Keratinocyte (primary cell): ENCODE results near the gene SPECC1L.
"Not testable (repeated sequence)": the region's sequence is repeated elsewhere in the genome, so short reads cannot be mapped to it uniquely, and the experiment has no call there.

Experiments used
- CTCF ChIP-seq, 3 experiments: IDR thresholded peaks in 1 of 3; conservative IDR thresholded peaks in 1 of 3; optimal IDR thresholded peaks in 1 of 3; 2 replicates in 2 of 3; 3 replicates in 1 of 3; pipeline versions ENCODE3 to v1.5.1; 2011; ENCODE audit warnings: low read length in 3 of 3, mild to moderate bottlenecking in 3 of 3, moderate library complexity in 2 of 3, control low read depth in 1 of 3, inconsistent platforms in 1 of 3; ENCODE audit not compliant: insufficient read depth in 2 of 3; ENCODE audit errors: extremely low read depth in 1 of 3
- EZH2 ChIP-seq: IDR thresholded peaks from one replicate; pipeline ENCODE4 v1.6.1; 2012; ENCODE audit warnings: inconsistent platforms, mild to moderate bottlenecking, low read length, moderate library complexity

GRCh38 chr22:24251286-24251685 lies 19.3 kb upstream of the SPECC1L start:
- TF ChIP-seq CTCF (optimal IDR thresholded peaks at IDR 0.05 in 1 of 3, IDR thresholded peaks at IDR 0.05 in 1 of 3, conservative IDR thresholded peaks at IDR 0.05 in 1 of 3; ENCODE audit: extremely low read depth in 1 of 3, insufficient read depth in 2 of 3, low read length in 3 of 3); EZH2: not testable (repeated sequence)
